HEK293T (cell line): ENCODE measurements around the gene CD79B.

Experiments used
- BHLHE40 ChIP-seq: fragments of 450-650 bp; IDR thresholded peaks from 2 replicates; pipeline ENCODE4 v1.6.1; 2016; ENCODE audit warnings: mild to moderate bottlenecking, moderate library complexity, borderline replicate concordance
- CTBP1 ChIP-seq: fragments of 450-650 bp; IDR thresholded peaks from 2 replicates; pipeline ENCODE4 v1.6.1; 2016; ENCODE audit warnings: borderline replicate concordance
- ELF4 ChIP-seq: fragments of 450-650 bp; IDR thresholded peaks from 2 replicates; pipeline ENCODE4 v1.6.1; 2017; ENCODE audit warnings: antibody characterized with exemption
- FOXA1 ChIP-seq: fragments of 450-650 bp; IDR thresholded peaks from 2 replicates; pipeline ENCODE4 v1.6.1; 2016; ENCODE audit warnings: mild to moderate bottlenecking
- FOXM1 ChIP-seq: fragments of 450-650 bp; IDR thresholded peaks from 2 replicates; pipeline ENCODE4 v1.6.1; 2017; ENCODE audit warnings: mild to moderate bottlenecking, borderline replicate concordance
- HDGF ChIP-seq: fragments of 450-650 bp; IDR thresholded peaks from 2 replicates; pipeline ENCODE4 v1.6.1; 2017; ENCODE audit warnings: antibody characterized with exemption, borderline replicate concordance
- SUZ12 ChIP-seq: fragments of 450-650 bp; IDR thresholded peaks from 2 replicates; pipeline ENCODE4 v1.6.1; 2016; ENCODE audit warnings: mild to moderate bottlenecking
- TARDBP ChIP-seq: fragments of 450-650 bp; IDR thresholded peaks from 2 replicates; pipeline ENCODE4 v1.6.1; 2016
- ZNF384 ChIP-seq: fragments of 450-650 bp; IDR thresholded peaks from 2 replicates; pipeline ENCODE4 v1.6.1; 2016
- TF ChIP-seq, protein P1 (sequence below): fragments of 450-650 bp; IDR thresholded peaks from 2 replicates; pipeline ENCODE4 v1.6.1; 2016

GRCh38 chr17:63966646-63967264 is 34.6 kb upstream of the CD79B start:
- TF ChIP-seq TARDBP (no peak), HDGF (no peak), BHLHE40 (no peak), ELF4 (no peak), CTBP1 (no peak), SUZ12 (no peak), ZNF384 (no peak), FOXM1 (no peak), FOXA1 (no peak)
- TF ChIP-seq, protein P1, sequence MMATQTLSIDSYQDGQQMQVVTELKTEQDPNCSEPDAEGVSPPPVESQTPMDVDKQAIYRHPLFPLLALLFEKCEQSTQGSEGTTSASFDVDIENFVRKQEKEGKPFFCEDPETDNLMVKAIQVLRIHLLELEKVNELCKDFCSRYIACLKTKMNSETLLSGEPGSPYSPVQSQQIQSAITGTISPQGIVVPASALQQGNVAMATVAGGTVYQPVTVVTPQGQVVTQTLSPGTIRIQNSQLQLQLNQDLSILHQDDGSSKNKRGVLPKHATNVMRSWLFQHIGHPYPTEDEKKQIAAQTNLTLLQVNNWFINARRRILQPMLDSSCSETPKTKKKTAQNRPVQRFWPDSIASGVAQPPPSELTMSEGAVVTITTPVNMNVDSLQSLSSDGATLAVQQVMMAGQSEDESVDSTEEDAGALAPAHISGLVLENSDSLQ = no peak
